ENCODE data around the gene DALRD3.
A peak's percentile ranks its signal among the peaks of the same experiment; 100 is the strongest.

DALRD3 gene

GRCh38 chr3:49017971-49018706 is at the start of gene DALRD3:
DALRD3 (minus strand) TSS chr3:49018580; CDS start chr3:49018564, 16 bp downstream.
- Histone ChIP-seq H3K27ac (peak within 1 kb of the TSS; percentile 38), H3K4me3 (ENCODE audit: low read depth, low read length) (peak within 1 kb of the TSS; percentile 77), H3K36me3 (replicated peaks) (peaks cover 30% of the 10 kb centered on the region), H3K27me3 (replicated peaks) (no peaks in the 10 kb centered on the region)
- in situ Hi-C loops (cut with HindIII; ENCODE audit: low pct_ligation_motif_present, low sequenced_read_pairs): no loop called here
- DNase-seq: peak; percentile 46
- TF ChIP-seq CTCF (IDR thresholded peaks at IDR 0.05; ENCODE audit: low read depth, low read length, missing control alignments): no peak

GRCh38 chr3:49058011-49058410 is 39.6 kb upstream of the DALRD3 start:
- in situ Hi-C loops (cut with HindIII; ENCODE audit: low pct_ligation_motif_present, low sequenced_read_pairs): no loop called here
- no peak for TF ChIP-seq CTCF (IDR thresholded peaks at IDR 0.05; ENCODE audit: low read depth, low read length, missing control alignments)
- peaks cover 42% of the 10 kb centered on the region for H3K36me3 ChIP-seq (replicated peaks)
- no peaks in the 10 kb centered on the region for H3K27me3 ChIP-seq (replicated peaks)
- no peak overlapping the region for H3K4me3 ChIP-seq (ENCODE audit: low read depth, low read length)
- H3K27ac ChIP-seq: no peak overlapping the region
- no peak for DNase-seq

- Histone ChIP-seq H3K27ac (no peak overlapping the region), H3K4me3 (ENCODE audit: low read depth, low read length) (no peak overlapping the region), H3K27me3 (replicated peaks) (no peaks in the 10 kb centered on the region), H3K36me3 (replicated peaks) (peaks cover 45% of the 10 kb centered on the region)
- no peak for TF ChIP-seq CTCF (IDR thresholded peaks at IDR 0.05; ENCODE audit: low read depth, low read length, missing control alignments)
- DNase-seq: no peak
- in situ Hi-C loops (cut with HindIII; ENCODE audit: low pct_ligation_motif_present, low sequenced_read_pairs): no loop called here
These were observed 38.9 kb upstream of the DALRD3 start for GRCh38 chr3:49057268-49057667.

- H3K27ac ChIP-seq: no peak overlapping the region
- H3K27me3 ChIP-seq (replicated peaks): no peaks in the 10 kb centered on the region
- peaks cover 51% of the 10 kb centered on the region for H3K36me3 ChIP-seq (replicated peaks)
- H3K4me3 ChIP-seq (ENCODE audit: low read depth, low read length): no peak overlapping the region
- no peak for TF ChIP-seq CTCF (IDR thresholded peaks at IDR 0.05; ENCODE audit: low read depth, low read length, missing control alignments)
- in situ Hi-C loops (cut with HindIII; ENCODE audit: low pct_ligation_motif_present, low sequenced_read_pairs): no loop called here
- no peak for DNase-seq
These were observed 36.0 kb upstream of the DALRD3 start for GRCh38 chr3:49054344-49054862.

- Histone ChIP-seq H3K27ac (no peak overlapping the region), H3K27me3 (replicated peaks) (no peaks in the 10 kb centered on the region), H3K4me3 (ENCODE audit: low read depth, low read length) (no peak overlapping the region), H3K36me3 (replicated peaks) (peaks cover 51% of the 10 kb centered on the region)
- DNase-seq: no peak
- TF ChIP-seq CTCF (IDR thresholded peaks at IDR 0.05; ENCODE audit: low read depth, low read length, missing control alignments): no peak
- in situ Hi-C loops (cut with HindIII; ENCODE audit: low pct_ligation_motif_present, low sequenced_read_pairs): no loop called here
These were observed 35.2 kb upstream of the DALRD3 start for GRCh38 chr3:49053543-49053942.

Data from brain microvascular endothelial cell (primary cell).